HG02759 (cell line): ENCODE results near the gene PRKAR2A.
"Not testable (repeated sequence)": the region's sequence is repeated elsewhere in the genome, so short reads cannot be mapped to it uniquely, and the experiment has no call there.

Source experiments
- ATAC-seq: cut with Tn5 transposase; IDR thresholded peaks from one replicate; pipeline ENCODE4 v1.9.1; 2021; ENCODE audit warnings: mild to moderate bottlenecking, moderate library complexity; ENCODE audit not compliant: unreplicated experiment

PRKAR2A gene

DNA sequence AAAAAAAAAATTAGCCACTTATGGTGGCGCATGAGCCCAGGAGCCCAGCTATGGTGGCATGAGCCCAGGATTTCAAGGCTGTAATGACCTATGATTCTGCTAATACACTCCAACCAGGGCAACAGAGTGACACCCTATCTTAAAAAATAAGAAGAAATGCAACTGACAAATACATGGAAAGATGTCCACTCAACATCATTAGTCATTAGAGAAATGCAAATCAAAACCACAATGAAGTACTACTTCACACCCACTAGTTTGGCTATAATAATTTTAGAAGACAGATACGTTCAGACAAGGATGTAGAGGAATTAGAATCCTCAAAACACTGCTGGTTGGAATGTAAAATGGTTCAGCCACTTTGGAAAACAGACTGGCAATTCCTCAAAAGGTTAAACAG is 10.5 kb downstream of the PRKAR2A start:
- ATAC-seq = no peak

DNA sequence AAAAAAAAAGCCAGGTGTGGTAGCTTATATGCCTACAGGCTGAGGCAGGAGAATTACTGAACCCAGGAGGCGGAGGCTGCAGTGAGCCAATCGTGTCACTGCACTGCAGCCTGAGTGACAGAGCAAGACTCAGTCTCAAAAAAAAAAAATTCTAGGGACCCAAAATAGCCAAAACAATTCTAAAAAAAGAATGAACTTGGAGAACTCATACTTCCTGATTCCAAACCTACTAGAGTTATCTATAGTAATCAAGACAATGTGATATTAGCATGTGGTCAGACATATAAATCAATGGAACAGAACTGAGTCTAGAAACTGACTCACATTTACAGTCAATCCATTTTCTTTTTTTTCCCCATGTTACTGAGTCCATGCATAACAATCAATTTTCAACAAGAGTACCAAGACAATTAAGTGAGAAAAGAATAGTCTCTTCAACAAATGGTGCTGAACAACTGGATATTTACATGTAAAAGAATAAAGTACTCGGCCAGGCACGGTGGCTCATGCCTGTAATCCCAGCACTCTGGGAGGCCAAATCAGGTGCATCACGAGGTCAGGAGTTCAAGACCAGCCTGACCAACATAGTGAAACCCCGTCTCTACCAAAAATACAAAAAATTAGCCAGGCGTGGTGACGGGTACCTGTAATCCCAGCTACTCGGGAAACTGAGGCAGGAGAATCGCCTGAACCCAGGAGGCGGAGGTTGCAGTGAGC is 11.9 kb downstream of the PRKAR2A start:
- no peak for ATAC-seq

DNA sequence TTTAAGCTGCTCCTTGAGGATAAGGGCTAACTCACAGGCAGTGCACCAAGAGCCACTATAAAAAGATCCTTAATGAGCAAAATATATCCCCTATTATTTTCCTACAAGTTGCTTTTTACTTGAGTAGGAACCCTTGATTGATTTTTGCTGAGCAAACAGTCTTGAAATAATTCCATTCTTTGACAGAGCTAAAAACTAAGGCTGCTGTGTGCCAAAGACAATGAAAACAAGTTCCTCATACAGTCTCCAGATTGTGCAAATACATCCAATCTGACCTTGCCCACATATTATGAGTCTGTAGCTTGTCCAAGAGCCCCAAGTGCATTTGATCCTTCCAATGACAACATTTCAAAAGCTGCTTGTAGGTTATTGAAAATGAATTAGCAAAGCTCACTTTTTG is 15.0 kb downstream of the PRKAR2A start:
- ATAC-seq = no peak

DNA sequence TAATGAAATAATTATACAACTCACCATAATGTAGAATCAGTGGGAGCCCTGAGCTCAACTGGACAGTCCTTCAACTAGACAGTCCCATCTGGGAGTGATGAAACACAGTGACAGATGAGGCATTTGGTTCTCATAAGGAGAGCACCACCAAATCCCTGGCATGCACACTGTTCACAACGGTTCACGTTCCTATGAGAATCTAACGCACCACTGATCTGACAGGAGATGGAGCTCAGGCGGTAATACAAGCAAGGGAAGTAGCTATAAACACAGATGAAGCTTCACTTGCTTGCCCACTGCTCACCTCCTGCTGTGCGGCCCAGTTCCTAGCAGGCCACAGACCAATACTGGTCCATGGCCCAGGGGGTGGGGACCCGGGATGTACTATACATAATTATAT is 17.0 kb downstream of the PRKAR2A start:
- ATAC-seq = no peak

DNA sequence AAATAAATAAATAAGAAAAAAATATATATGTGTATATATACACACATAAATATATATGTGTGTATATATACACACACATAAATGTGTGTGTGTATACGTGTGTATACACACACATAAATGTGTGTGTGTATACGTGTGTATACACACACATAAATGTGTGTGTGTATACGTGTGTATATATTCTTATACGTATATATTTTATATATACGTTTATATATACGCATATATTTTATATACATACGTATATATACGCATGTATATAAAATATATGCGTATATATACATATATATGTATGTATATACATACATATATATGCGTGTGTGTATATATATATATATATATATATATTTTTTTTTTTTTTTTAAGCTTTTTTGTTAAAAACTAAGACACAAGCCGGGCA is 18.1 kb downstream of the PRKAR2A start:
- ATAC-seq = not testable (repeated sequence)

DNA sequence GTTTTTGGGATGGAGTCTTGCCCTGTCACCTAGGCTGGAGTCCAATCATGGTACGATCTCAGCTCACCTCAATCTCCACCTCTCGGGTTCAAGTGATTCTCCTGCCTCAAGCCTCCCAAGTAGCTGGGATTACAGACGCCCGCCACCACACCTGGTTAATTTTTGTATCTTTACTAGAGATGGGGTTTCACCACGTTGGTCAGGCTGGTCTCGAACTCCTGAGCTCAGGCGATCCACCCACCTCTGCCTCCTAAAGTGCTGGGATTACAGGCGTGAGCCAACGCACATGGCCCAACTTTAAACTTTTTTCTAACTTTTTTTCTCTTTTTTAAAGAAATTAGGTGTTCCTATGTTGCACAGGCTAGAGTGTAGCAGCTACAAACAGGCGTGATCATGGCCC is 19.8 kb downstream of the PRKAR2A start:
- ATAC-seq = not testable (repeated sequence)

DNA sequence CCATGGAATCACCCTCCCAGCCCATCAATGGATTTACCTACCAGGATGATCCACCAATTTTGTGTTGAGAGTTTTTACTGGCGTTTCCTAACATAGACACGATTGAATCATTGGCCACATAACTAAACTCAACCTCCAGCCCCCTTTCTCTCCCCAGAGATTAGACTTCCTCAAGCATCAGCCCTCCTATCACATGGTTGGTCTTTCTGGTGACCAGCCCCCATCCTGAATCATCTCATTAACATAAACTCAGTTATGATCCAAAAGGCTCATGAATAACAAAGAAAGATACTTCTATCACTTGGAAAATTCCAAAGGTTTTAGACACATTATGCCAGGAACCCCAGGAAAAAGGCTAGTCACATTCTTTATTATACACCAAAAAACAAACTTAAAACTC is 21.2 kb downstream of the PRKAR2A start:
- no peak for ATAC-seq

DNA sequence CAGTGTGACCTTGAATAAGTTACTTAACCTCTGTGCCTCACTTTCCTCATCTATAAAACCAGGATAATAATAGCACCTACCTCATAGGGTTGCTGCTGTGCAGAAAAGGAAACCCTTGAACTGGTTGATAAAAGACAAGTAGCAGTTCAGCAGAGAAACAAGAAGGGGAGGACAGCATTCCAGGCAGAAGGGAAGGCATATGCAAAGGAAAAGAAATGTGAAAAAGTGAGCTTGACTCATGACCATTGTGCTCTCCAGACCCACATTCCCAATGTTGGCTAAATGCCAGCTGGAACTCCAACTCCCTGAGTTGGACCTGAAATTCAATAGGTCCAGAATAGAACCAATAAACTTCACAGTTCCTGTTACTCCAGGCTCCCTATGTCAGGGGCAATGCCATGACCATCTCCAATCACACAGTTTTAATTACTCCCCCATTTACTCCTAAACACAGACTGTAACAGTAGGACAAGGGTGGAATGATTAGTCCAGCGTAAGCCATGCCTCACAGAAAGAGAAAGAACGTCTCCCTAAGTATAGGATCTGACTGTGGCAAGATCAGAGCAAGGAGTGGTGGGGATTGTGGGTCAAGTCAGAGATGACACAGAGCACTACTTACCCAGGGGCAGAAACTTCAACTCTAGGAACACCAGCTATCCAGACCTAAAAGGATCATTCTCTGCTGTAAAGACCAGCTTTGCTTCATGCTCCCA is 26.9 kb downstream of the PRKAR2A start:
- no peak for ATAC-seq

DNA sequence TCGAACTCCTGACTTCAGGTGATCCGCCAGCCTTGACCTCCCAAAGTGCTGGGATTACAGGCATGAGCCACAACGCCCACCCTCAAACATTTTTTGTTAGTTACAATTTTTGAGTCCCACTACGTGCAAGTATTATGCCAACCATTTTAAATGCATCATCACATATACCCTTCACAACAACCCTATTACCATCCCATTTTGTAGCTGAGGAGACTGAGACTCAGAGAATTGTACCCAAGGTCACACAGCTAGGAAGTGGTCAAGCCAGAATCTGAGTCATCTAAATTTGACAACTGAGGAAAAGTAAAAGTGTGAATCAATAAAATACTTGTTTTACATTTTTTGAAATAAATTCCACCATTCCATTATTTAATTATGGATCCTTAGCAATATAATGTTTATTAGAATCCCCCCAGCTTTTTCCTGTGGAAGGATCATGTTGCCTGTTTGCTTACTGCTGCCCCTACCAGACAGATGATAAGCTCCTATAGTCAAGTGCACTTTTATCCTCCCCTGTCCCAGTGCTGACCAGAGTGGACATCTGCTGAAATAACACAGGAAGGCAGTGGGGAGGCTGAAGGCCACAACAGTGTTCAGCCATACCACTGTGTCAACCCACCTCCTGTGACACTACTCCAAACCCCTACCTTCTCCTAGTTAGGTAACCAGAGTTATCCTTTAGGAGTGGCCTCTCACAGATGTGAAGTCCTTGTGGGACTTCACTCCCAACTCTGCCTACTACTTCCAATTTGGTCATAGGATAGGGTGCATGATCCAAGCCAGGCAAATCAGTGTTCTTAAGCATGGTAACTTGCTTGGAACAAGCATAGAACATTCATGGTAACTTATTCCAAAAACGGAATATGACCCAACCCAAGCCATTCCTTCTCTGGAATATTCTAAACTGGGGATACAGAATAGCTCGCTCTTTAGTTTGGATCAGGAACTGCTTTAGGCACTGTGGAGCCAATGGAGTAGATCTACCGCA is 28.1 kb downstream of the PRKAR2A start:
- ATAC-seq = no peak

DNA sequence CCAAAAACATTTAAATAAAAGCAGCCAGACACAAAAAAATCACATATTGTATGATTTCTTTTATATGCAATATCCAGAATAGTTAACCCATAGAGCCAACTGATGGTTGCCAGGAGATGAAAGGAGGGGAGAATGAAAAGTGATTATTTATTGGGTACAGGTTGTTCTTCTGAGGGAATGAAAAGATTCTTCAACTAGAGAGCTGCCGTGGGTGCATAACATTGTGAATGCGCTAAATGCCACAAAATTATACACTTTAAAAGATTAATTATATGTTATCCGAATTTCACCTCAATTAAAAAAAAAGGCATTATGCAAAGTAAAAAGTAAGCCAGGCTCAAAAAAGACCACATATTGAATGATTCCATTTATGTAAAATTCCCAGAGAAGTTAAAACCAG is 36.1 kb downstream of the PRKAR2A start:
- ATAC-seq = no peak

DNA sequence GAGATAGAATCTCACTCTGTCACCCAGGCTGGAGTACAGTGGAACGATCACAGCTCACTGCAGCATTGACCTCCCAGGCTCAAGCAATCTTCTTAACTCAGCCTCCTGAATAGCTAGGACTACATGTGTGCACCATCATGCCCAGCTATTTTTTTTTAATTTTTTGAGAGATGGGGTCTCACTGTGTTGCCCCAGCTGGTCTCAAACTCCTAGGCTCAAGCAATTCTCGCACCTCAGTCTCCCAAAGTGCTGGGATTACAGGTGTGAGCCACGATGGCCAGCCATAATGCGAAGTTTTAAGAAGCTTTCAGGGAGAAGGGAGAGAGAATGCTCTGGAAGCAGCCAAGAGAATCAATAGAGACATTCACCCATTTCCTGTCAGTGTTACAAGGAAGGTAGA is 42.7 kb downstream of the PRKAR2A start:
- ATAC-seq = no peak

DNA sequence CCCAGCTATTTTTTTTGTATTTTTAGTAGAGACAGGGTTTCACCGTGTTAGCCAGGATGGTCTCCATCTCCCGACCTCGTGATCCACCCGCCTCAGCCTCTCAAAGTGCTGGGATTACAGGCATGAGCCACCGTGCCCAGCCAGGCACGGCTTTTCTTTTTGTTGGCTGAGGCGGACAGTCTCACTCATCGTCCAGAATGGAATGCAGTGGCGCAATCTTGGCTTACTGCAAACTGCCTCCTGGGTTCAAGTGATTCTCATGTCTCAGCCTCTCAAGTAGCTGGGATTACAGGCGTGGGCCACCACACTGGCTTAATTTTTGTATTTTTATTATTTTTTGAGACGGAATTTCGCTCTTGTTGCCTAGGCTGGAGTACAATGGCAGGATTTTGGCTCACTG is 46.8 kb downstream of the PRKAR2A start:
- ATAC-seq = not testable (repeated sequence)

DNA sequence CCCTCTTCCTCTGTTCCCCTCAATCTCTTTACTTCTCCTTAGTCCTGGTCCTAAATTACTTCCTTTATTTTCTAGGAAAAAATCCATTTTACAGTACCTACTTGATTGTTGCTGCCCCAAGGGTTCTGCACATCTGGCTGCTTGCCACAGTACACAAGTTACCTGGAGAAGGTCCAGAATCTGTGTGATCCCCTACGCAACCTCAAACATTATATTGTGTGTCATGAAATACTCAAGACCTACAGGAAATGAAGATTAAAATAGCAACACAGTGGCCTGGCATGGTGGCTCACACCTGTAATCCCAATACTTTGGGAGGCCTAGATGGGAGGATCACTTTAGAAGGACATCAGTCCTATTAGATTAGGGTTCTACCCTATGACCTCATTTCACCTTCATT is 48.7 kb downstream of the PRKAR2A start:
- ATAC-seq = no peak

DNA sequence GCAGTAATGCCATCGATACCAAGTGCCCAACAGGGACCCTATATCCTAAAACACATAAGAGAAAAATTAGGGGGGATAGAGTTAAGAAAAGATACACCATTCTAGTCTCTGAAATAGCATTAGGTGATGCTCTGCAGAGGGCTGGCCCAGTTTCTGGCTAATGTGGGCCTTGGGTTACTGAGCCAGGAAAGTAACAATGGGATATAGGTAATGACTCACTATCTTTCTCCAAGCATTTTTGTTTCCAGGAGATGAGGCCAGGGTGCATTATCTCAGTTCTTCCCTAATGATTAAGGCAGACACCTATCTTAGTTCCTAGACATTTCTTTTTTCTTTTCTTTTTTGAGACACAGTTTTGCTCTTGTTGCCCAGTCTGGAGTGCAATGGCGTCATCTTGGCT is 50.0 kb downstream of the PRKAR2A start:
- no peak for ATAC-seq

DNA sequence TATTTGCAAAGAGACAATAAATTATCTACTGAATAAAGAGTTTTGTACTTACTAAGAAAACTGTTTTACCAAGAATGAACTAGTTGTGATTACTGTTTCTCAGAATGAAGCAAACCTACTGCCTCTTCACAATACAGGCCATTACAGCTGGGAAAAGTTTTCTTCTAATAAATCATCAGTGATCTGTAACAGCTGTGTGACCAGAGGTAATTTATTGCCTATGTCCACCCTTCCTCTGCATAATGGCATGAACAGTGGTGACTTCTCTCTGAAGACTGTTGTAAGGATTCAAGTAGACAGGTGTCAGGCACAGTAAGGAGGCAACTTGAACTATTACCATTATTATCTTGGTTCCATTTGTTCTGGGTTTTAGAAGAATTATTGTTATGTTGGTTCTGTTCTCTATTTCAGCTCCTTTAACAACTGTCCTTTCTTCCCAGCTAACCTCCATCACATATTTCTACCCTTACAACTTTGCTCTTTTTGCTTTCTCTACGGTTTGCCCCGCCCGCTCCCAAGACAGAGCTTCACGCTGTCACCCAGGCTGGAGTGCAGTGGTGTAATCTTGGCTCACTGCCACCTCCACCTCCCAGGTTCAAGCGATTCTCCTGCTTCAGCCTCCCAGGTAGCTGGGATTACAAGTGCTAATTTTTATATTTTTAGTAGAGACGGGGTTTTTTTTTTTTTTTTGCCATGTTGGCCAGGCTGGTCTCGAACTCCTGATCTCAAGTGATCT is 51.5 kb downstream of the PRKAR2A start:
- no peak for ATAC-seq

DNA sequence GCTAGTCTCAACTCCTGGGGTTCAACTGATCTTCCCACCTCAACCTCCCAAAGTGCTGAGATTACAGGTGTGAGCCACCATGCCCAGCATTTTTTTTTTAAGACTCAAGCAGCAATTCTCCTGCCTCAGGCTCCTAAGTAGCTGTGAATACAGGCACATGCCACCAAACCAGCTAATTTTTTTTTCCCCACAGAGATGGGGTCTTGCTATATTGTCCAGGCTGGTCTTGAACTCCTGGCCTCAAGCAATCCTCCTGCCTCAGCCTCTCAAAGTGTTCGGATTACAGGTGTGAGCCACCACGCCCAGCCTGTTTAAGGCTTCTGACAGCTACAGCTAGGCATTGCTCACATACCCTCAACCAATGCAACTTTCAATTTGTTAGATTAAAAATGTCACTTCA is 54.2 kb downstream of the PRKAR2A start:
- not testable (repeated sequence) for ATAC-seq

DNA sequence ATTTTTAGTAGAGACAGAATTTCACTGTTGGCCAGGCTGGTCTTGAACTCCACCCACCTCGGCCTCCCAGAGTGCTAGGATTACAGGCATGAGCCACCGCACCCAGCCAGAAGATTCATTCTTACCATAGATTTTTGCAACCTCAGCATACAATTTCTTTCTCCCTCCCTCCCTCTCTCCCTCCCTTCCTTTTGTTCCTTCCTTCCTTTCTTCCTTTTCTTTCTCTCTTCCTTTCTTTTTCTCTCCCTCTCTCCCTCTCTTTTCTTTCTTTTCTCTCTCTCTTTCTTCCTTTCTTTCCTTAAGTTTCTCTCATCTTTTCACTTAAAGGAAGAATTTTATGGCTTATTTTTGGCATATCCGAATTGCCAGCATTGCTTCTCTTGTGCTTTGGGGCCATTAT is 58.0 kb downstream of the PRKAR2A start:
- ATAC-seq = no peak

DNA sequence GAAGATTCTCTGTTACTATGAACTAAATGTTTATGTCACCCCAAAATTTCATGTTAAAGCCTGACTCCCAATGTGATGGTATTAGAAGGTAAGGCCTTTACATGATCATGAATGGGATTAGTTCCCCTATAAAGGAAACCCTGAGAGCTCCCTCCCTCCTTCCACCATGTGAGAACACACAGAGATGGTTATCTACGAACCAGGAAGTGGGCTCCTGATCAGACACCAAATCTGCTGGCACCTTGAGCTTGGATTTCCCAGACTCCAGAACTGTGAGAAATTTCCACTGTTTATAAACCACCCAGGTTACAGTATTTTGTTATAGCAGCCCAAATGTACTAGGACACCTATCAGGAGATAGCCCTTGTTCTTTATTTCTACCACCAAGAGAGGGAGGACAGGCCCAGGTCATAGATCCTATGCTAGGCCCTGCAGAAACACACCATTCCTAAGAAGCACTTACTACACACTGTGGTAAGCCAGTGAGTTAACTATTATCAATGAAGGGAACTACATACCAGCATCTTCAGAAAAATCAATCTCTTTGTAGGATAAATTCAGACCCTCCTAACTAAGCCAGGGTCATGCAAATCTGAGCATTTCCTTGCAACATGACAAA is 59.0 kb downstream of the PRKAR2A start:
- ATAC-seq = no peak

DNA sequence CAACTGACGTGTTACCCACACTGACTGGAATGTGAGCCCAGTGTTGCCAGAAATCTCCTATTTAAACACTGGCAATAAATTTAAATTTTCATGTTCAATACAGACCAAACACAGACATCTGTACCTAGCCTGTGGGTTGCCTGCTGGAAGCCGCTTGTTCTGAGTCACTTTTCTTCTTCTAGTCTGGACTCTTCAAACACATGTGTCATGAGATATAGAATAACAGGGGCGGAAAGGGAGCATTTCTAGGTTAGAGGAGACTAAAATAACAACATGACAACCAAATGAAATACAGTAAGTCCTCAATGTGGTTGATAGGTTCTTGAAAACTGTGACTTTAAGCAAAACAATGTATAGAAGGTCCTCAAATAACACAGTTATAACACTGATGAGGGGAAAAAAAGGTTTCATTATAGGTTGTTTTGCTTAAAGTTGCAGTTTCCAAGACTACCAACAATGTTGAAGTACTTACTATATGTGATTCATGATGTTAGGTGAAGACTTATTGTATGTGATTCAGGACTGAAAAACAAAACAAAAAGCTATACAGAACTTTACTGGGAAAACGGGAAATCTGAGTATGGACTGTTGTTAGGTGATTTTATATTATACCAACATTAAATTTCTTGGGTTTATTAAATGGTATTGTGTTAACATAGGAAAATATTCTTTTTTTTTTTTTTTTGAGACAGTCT is 63.1 kb downstream of the PRKAR2A start:
- no peak for ATAC-seq

DNA sequence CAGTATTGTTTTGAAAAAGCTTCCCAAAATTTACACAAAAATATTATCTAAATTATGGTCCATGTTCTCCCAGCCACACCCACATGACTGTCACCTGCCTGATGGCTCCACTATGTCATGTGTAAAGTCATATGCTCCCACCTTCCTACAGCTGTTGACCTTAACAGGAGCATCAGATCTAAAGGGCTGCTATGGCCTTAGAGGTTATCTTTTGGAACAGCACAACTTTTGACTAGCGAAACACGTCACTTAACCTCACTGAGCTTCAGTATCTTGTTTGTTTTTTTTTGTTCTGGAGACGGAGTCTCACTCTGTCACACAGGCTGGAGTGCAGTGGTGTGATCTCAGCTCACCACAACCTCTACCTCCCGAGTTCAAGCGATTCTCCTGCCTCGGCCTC is 64.4 kb downstream of the PRKAR2A start:
- ATAC-seq = no peak
